ENCODE results near the gene CFAP68. TPM values are rescaled to one million over a fixed set of nuclear protein-coding genes. Genes with fewer than 3 reads are reported as not detected.

CFAP68 gene
- total and polyA plus RNA-seq, 9 of the 15 experiments (the other 6 are each of a cell fraction or from before 2014, with no cell fraction given): 22.8 to 72.3 (median 52.5) TPM

GRCh38 chr11:111926505-111927391, 47.4 kb downstream of the CFAP68 start (continued):
- TF ChIP-seq, protein P1, sequence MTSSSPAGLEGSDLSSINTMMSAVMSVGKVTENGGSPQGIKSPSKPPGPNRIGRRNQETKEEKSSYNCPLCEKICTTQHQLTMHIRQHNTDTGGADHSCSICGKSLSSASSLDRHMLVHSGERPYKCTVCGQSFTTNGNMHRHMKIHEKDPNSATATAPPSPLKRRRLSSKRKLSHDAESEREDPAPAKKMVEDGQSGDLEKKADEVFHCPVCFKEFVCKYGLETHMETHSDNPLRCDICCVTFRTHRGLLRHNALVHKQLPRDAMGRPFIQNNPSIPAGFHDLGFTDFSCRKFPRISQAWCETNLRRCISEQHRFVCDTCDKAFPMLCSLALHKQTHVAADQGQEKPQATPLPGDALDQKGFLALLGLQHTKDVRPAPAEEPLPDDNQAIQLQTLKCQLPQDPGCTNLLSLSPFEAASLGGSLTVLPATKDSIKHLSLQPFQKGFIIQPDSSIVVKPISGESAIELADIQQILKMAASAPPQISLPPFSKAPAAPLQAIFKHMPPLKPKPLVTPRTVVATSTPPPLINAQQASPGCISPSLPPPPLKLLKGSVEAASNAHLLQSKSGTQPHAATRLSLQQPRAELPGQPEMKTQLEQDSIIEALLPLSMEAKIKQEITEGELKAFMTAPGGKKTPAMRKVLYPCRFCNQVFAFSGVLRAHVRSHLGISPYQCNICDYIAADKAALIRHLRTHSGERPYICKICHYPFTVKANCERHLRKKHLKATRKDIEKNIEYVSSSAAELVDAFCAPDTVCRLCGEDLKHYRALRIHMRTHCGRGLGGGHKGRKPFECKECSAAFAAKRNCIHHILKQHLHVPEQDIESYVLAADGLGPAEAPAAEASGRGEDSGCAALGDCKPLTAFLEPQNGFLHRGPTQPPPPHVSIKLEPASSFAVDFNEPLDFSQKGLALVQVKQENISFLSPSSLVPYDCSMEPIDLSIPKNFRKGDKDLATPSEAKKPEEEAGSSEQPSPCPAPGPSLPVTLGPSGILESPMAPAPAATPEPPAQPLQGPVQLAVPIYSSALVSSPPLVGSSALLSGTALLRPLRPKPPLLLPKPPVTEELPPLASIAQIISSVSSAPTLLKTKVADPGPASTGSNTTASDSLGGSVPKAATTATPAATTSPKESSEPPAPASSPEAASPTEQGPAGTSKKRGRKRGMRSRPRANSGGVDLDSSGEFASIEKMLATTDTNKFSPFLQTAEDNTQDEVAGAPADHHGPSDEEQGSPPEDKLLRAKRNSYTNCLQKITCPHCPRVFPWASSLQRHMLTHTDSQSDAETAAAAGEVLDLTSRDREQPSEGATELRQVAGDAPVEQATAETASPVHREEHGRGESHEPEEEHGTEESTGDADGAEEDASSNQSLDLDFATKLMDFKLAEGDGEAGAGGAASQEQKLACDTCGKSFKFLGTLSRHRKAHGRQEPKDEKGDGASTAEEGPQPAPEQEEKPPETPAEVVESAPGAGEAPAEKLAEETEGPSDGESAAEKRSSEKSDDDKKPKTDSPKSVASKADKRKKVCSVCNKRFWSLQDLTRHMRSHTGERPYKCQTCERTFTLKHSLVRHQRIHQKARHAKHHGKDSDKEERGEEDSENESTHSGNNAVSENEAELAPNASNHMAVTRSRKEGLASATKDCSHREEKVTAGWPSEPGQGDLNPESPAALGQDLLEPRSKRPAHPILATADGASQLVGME (CRISPR knock-in tag; IDR thresholded peaks at IDR 0.05): no peak
- TF ChIP-seq ETV1 (tag; conservative IDR thresholded peaks at IDR 0.05; ENCODE audit: low read depth) (no peak), CREM (IDR thresholded peaks at IDR 0.05; ENCODE audit: low read depth) (no peak), ZBTB40 (IDR thresholded peaks at IDR 0.05) (no peak; the same call in 1 of the 2 replicates), ZBTB40 (CRISPR knock-in tag; IDR thresholded peaks at IDR 0.05) (no peak)
- TF ChIP-seq, protein P2, sequence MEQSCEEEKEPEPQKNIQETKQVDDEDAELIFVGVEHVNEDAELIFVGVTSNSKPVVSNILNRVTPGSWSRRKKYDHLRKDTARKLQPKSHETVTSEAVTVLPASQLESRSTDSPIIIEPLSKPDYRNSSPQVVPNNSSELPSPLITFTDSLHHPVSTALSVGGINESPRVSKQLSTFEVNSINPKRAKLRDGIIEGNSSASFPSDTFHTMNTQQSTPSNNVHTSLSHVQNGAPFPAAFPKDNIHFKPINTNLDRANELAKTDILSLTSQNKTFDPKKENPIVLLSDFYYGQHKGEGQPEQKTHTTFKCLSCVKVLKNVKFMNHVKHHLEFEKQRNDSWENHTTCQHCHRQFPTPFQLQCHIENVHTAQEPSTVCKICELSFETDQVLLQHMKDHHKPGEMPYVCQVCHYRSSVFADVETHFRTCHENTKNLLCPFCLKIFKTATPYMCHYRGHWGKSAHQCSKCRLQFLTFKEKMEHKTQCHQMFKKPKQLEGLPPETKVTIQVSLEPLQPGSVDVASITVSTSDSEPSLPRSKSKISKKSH (CRISPR knock-in tag; IDR thresholded peaks at IDR 0.05): no peak
- TF ChIP-seq, protein P3, sequence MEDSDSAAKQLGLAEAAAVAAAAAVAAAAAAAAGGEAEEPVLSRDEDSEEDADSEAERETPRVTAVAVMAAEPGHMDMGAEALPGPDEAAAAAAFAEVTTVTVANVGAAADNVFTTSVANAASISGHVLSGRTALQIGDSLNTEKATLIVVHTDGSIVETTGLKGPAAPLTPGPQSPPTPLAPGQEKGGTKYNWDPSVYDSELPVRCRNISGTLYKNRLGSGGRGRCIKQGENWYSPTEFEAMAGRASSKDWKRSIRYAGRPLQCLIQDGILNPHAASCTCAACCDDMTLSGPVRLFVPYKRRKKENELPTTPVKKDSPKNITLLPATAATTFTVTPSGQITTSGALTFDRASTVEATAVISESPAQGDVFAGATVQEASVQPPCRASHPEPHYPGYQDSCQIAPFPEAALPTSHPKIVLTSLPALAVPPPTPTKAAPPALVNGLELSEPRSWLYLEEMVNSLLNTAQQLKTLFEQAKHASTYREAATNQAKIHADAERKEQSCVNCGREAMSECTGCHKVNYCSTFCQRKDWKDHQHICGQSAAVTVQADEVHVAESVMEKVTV (CRISPR knock-in tag; IDR thresholded peaks at IDR 0.05): no peak
